Esophagus muscularis mucosa (tissue), 4 donors: Measurements from ENCODE around the gene SLC30A1.

Source experiments
- CTCF ChIP-seq, 3 experiments: fragments of 200-600 bp in 2 of 3; fragments of 450-650 bp in 1 of 3; sonication (generic) in 2 of 3; IDR thresholded peaks; one replicate each; pipeline ENCODE4 v1.5.1; 2017 to 2019; ENCODE audit warnings: antibody characterized with exemption in 3 of 3, mild to moderate bottlenecking in 2 of 3, moderate library complexity in 1 of 3
- EP300 ChIP-seq: sonication (generic); formaldehyde crosslinking; IDR thresholded peaks from one replicate; pipeline ENCODE4 v1.6.1; 2017; ENCODE audit warnings: antibody characterized with exemption
- POLR2A ChIP-seq: fragments of 450-650 bp; IDR thresholded peaks from one replicate; pipeline ENCODE4 v1.6.1; 2017; ENCODE audit warnings: antibody characterized with exemption, moderate library complexity, mild to moderate bottlenecking, low read depth
- POLR2AphosphoS5 ChIP-seq, 2 donors: sonication (generic); formaldehyde crosslinking; IDR thresholded peaks; one replicate each; pipeline ENCODE4 v1.6.1; 2017; ENCODE audit warnings: antibody characterized with exemption in 2 of 2

GRCh38 chr1:211566431-211567025, 12.4 kb downstream of the SLC30A1 start:
- TF ChIP-seq EP300, result no peak
- no peak for TF ChIP-seq CTCF (IDR thresholded peaks at IDR 0.05)
- no peak for TF ChIP-seq POLR2A
- TF ChIP-seq POLR2AphosphoS5 (IDR thresholded peaks at IDR 0.05), result no peak
